Urinary bladder (tissue), 4 donors: ENCODE results near the gene RBMS1. TPM values are rescaled to one million over a fixed set of nuclear protein-coding genes. Genes with fewer than 3 reads are reported as not detected.
"Not testable (repeated sequence)": the region's sequence is repeated elsewhere in the genome, so short reads cannot be mapped to it uniquely, and the experiment has no call there.

Source experiments
- DNase-seq: peaks from one replicate; pipeline ENCODE4 v3.0.0-alpha.2; 2015; ENCODE audit errors: extremely low spot score
- H3K27ac ChIP-seq: one replicate; pipeline ENCODE4 v1.5.1; 2013; ENCODE audit warnings: low read depth, mild to moderate bottlenecking, moderate library complexity
- H3K36me3 ChIP-seq: one replicate; pipeline ENCODE4 v1.6.1; 2013; ENCODE audit warnings: mild to moderate bottlenecking, moderate library complexity; ENCODE audit not compliant: insufficient read depth
- H3K4me1 ChIP-seq: one replicate; pipeline ENCODE4 v1.6.1; 2013; ENCODE audit warnings: mild to moderate bottlenecking, moderate library complexity; ENCODE audit not compliant: insufficient read depth
- H3K4me3 ChIP-seq: one replicate; pipeline ENCODE4 v1.5.1; 2013; ENCODE audit warnings: low read depth, low read length
- WGBS: extraction: QIAGEN DNeasy Blood & Tissue Kit; methylation state at CpG from one replicate; pipeline ENCODE4 v1.1.7; 2013; 5-methylcytosine and 5-hydroxymethylcytosine counted together
- polyA plus RNA-seq: library from polyadenylated mRNA; stranded (reverse); fragments of 200-250 nt; gene quantifications from one replicate; pipeline ENCODE4 v1.2.3, GENCODE V29; 2013
- total RNA-seq: library from RNA; depleted of rRNA; stranded (reverse); fragments of >200 nt; gene quantifications from one replicate; pipeline ENCODE4 v1.2.3, GENCODE V29; 2014
- donor health status: healthy with polysubstance abuse.
- donor health status: healthy.

Gene RBMS1
- total and polyA plus RNA-seq, 2 donors = 41.7 to 182 TPM

DNA sequence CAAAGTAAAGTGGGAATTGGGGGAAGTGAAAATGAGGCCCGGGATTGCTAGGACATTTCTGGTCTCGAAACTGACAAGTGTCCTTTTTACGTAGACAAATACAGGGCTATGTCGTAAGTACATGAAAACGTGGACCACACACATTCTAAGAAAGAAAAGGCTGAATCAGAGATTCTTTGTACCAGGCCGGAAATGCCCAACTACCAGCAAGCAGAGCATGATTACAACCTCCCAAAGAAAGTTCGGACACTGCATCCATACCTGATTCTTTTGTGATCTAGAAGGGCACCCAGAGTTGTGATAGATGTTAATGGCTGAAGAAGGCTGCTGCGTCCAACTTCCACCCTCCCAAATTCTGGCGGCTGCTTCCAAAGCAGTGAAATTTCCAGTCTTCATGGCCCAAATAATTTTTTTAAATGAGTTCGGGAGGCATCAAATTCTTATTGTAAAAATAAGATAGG, 1.7 kb downstream of the RBMS1 start:
- no peak for DNase-seq
- Histone ChIP-seq H3K36me3 (no peaks in the 10 kb centered on the region), H3K4me1 (no peaks in the 10 kb centered on the region), H3K4me3 (peak overlapping the region; percentile 89), H3K27ac (peak overlapping the region; percentile 96)
- 21% methylated on average over 10 of the region's 10 CpGs for WGBS

GRCh38 chr2:160490733-160491685, 2.6 kb downstream of the RBMS1 start:
- no peak for DNase-seq
- peak overlapping the region; percentile 89 for H3K4me3 ChIP-seq
- no peaks in the 10 kb centered on the region for H3K4me1 ChIP-seq
- H3K27ac ChIP-seq = peak overlapping the region; percentile 2
- 51% methylated on average over 8 of the region's 8 CpGs for WGBS
- no peaks in the 10 kb centered on the region for H3K36me3 ChIP-seq

DNA sequence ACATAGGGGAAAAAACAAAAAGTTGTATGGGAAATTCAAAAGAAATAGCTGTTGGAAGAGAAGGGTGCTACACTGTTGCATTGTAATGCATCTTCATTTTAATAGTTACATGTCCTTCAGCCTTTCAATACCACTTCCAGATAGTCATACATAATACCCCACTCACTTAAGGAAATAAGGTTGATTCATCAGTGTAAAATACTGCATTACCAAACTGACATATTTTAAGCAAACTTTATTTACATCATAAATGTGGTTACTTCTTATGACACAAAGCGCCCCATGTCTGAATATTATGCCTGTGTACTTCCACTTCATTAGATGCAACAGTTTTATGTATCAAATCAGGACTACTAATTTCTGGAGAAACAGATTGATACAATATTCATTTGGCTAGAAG, 4.5 kb downstream of the RBMS1 start:
- Histone ChIP-seq H3K4me3 (no peak overlapping the region), H3K4me1 (no peaks in the 10 kb centered on the region), H3K27ac (no peak overlapping the region), H3K36me3 (no peaks in the 10 kb centered on the region)
- 96% methylated on average over 1 of the region's 1 CpG for WGBS
- no peak for DNase-seq

- H3K4me1 ChIP-seq, H3K4me3 ChIP-seq, H3K27ac ChIP-seq, H3K36me3 ChIP-seq, DNase-seq: not testable (repeated sequence)
- WGBS = 81% methylated on average over 12 of the region's 12 CpGs
Observed at GRCh38 chr2:160488289-160488688, 5.3 kb downstream of the RBMS1 start.

DNA sequence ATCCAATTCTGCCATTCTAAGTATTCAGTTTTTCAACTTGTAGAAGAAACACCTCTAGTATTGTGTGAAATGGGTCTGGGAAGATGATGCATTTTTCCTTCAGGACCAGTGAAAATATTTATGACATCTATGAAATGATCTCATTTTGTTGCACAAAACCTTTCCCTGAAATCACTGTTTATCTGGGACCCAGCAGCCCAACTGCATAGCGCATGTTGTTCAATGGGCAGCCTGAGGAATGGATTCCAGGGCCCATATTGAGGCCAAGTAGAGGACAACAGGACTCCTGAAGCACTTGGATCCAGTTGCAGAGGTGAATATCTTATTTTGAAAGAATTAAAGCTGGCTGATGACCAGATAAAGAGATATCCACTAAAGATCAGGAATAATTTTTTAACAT, 7.3 kb downstream of the RBMS1 start:
- Histone ChIP-seq H3K4me1 (no peaks in the 10 kb centered on the region), H3K27ac (no peak overlapping the region), H3K36me3 (no peaks in the 10 kb centered on the region), H3K4me3 (no peak overlapping the region)
- WGBS = 84% methylated on average over 1 of the region's 1 CpG
- DNase-seq = no peak

DNA sequence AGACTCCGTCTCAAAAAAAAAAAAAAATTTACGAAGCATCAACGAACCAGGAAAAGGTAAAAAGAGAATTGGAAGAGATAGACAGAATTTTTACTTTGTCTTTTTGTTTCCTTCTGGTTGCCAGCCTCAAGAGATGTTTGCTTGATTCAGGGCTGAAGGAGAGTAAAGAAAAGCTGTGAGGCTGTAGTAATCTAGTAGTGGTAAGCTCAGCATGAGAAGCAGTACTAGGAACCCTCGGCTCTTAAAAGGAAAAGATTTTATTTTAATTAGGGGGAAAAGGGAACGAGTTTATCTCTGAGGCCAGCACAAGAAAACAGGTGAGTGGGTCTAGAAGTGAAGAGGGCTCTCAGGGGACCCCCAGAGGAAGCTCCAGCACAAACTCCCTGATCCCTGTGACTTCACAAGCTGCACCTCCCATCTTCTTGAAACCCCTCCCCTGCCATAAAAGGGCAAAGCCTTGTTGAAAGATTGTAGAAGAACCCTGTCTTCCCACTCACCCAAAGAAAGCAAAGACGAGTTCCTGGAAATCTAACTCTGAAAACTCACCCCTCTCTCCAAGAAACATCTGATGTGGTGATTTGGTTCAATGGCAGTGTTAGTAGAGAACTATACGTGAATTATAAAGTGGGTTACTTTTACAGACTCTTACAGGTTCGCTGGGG, 8.6 kb downstream of the RBMS1 start:
- peak overlapping the region; percentile 82 for H3K27ac ChIP-seq
- DNase-seq = no peak
- WGBS = 81% methylated on average over 8 of the region's 8 CpGs
- H3K4me1 ChIP-seq = no peaks in the 10 kb centered on the region
- H3K4me3 ChIP-seq = no peak overlapping the region
- no peaks in the 10 kb centered on the region for H3K36me3 ChIP-seq

DNA sequence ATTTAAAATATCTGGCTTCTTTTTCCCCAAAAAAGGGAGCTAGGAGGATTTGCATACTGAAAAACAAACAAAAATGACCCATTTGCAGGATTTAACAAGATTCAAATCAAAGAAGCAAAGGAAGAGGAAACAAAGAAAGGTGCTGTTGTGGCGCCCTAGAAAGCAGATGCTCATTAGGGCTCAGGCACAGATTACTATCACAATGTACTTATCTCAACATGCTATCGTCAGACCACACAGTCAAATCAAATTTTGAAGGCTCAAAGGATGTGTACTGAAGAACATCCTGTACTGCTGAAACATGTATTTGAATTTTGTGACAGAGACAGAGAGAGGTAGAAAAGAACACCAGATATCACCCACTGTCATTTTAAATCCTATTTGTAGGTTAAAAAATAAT, 10.9 kb downstream of the RBMS1 start:
- H3K4me1 ChIP-seq = no peaks in the 10 kb centered on the region
- no peak overlapping the region for H3K4me3 ChIP-seq
- no peak for DNase-seq
- 59% methylated on average over 2 of the region's 2 CpGs for WGBS
- no peaks in the 10 kb centered on the region for H3K36me3 ChIP-seq
- H3K27ac ChIP-seq = no peak overlapping the region

GRCh38 chr2:160479269-160479668, 14.3 kb downstream of the RBMS1 start:
- DNase-seq = no peak
- Histone ChIP-seq H3K4me3 (no peak overlapping the region), H3K4me1 (peaks cover 2% of the 10 kb centered on the region), H3K36me3 (no peaks in the 10 kb centered on the region), H3K27ac (no peak overlapping the region)
- WGBS = 93% methylated on average over 3 of the region's 3 CpGs

- Histone ChIP-seq H3K4me3 (no peak overlapping the region), H3K27ac (no peak overlapping the region), H3K36me3 (no peaks in the 10 kb centered on the region), H3K4me1 (peaks cover 2% of the 10 kb centered on the region)
- WGBS = 88% methylated on average over 6 of the region's 6 CpGs
- no peak for DNase-seq
Observed at GRCh38 chr2:160478660-160479059, 14.9 kb downstream of the RBMS1 start.

DNA sequence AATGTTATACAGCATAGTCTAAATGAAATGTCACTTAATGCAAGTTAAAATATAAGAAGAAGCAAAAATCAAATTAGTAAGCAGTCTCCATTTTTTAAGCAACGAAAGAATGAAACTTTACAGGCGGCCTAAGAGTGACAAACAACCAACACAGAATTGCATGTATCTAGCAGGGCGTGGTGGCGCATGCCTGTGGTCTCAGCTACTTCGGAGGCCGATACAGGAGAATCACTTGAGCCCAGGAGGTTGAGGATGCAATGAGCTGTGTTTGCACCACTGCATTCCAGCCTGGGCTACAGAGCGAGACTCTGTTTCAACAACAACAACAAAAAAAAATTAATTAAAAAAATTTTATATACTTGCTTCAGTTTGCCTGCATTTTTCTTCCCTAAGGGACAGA, 16.6 kb downstream of the RBMS1 start:
- Histone ChIP-seq H3K4me1 (peaks cover 4% of the 10 kb centered on the region), H3K4me3 (no peak overlapping the region), H3K36me3 (no peaks in the 10 kb centered on the region), H3K27ac (no peak overlapping the region)
- no peak for DNase-seq
- 85% methylated on average over 7 of the region's 7 CpGs for WGBS

GRCh38 chr2:160474891-160475787, 18.5 kb downstream of the RBMS1 start:
- no peak for DNase-seq
- Histone ChIP-seq H3K36me3 (no peaks in the 10 kb centered on the region), H3K27ac (no peak overlapping the region), H3K4me3 (no peak overlapping the region), H3K4me1 (peaks cover 4% of the 10 kb centered on the region)
- 75% methylated on average over 7 of the region's 7 CpGs for WGBS

- Histone ChIP-seq H3K4me3 (no peak overlapping the region), H3K27ac (no peak overlapping the region), H3K4me1 (peaks cover 4% of the 10 kb centered on the region), H3K36me3 (no peaks in the 10 kb centered on the region)
- 50% methylated on average over 6 of the region's 6 CpGs for WGBS
- no peak for DNase-seq
Observed at GRCh38 chr2:160474319-160474645, 19.3 kb downstream of the RBMS1 start.

GRCh38 chr2:160473468-160474318, 19.9 kb downstream of the RBMS1 start:
- Histone ChIP-seq H3K4me1 (peaks cover 4% of the 10 kb centered on the region), H3K4me3 (no peak overlapping the region), H3K27ac (no peak overlapping the region), H3K36me3 (no peaks in the 10 kb centered on the region)
- 30% methylated on average over 2 of the region's 2 CpGs for WGBS
- no peak for DNase-seq
